Omental fat pad (tissue), 4 donors: ENCODE results near the gene MIOS. TPM values are rescaled to one million over a fixed set of nuclear protein-coding genes. Genes with fewer than 3 reads are reported as not detected.

Source experiments
- ATAC-seq: fragments of 150-250 bp; one replicate; pipeline ENCODE4 v1.9.1; 2016; ENCODE audit warnings: mild to moderate bottlenecking, moderate library complexity; ENCODE audit not compliant: low FRiP score
- DNase-seq: peaks from one replicate; pipeline ENCODE4 v3.0.0-alpha.2; 2019; ENCODE audit warnings: low spot score
- total RNA-seq, 4 donors: library from RNA; depleted of rRNA; stranded (reverse); fragments of >200 nt; gene quantifications; one replicate each; pipeline ENCODE4 v1.1.0, GENCODE V29; 2016
- TF ChIP-seq, protein P1 (sequence below), 3 donors: fragments of 450-650 bp; IDR thresholded peaks; one replicate each; pipeline ENCODE4 v1.5.1; 2016 to 2017; ENCODE audit warnings: antibody characterized with exemption in 3 of 3, mild to moderate bottlenecking in 3 of 3, moderate library complexity in 2 of 3

MIOS gene
- total RNA-seq, 4 donors from 2014 or later = 28.4 to 61.7 (median 41.5) TPM

DNA sequence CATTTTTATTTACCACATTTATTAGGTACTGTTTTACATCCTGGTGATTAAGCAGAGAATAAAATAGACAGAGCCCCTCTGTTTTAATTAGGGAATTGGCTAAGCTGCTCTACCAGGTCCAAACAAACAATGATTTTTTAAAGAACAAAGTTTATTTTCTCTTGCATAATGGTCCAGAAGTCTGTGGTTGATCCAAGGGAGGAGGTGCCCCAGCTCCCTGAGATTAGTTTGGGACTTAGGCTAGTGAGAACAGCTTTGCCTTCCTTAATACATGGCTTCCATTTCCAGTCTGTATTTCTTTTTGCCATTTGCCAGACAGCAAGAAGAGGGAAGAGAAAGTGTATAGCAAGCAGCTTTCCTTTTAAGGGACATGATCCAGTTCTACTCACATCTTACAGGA is 2.9 kb upstream of the MIOS start:
- ATAC-seq = no peak
- TF ChIP-seq, protein P1, sequence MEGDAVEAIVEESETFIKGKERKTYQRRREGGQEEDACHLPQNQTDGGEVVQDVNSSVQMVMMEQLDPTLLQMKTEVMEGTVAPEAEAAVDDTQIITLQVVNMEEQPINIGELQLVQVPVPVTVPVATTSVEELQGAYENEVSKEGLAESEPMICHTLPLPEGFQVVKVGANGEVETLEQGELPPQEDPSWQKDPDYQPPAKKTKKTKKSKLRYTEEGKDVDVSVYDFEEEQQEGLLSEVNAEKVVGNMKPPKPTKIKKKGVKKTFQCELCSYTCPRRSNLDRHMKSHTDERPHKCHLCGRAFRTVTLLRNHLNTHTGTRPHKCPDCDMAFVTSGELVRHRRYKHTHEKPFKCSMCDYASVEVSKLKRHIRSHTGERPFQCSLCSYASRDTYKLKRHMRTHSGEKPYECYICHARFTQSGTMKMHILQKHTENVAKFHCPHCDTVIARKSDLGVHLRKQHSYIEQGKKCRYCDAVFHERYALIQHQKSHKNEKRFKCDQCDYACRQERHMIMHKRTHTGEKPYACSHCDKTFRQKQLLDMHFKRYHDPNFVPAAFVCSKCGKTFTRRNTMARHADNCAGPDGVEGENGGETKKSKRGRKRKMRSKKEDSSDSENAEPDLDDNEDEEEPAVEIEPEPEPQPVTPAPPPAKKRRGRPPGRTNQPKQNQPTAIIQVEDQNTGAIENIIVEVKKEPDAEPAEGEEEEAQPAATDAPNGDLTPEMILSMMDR (IDR thresholded peaks at IDR 0.05) = no peak

DNA sequence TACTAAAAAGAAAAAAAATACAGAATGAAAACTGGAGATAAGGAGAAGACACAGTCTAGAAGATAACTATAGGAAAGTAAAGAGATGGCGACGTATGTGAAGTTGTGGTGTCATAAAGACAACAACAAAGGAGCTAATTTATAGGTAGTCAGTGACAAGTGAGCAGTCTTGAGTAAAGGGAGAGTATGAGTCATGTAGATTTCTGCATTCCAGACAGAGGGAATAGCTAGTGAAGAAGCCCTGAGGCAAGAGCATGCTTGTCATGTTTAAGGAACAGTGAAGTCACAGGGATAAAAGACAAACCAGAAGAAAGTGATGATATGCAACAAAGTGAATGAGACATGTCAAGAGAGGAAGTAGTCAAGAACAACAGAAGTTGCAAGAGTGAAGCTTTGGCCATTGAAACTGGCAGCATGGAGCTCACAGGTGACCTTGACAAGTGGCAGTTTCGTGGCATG is 2.3 kb upstream of the MIOS start:
- TF ChIP-seq, protein P1 (IDR thresholded peaks at IDR 0.05) = no peak
- DNase-seq = no peak
- no peak for ATAC-seq

More for the DNA sequence above, 2.9 kb upstream of the MIOS start:
- DNase-seq = no peak

DNA sequence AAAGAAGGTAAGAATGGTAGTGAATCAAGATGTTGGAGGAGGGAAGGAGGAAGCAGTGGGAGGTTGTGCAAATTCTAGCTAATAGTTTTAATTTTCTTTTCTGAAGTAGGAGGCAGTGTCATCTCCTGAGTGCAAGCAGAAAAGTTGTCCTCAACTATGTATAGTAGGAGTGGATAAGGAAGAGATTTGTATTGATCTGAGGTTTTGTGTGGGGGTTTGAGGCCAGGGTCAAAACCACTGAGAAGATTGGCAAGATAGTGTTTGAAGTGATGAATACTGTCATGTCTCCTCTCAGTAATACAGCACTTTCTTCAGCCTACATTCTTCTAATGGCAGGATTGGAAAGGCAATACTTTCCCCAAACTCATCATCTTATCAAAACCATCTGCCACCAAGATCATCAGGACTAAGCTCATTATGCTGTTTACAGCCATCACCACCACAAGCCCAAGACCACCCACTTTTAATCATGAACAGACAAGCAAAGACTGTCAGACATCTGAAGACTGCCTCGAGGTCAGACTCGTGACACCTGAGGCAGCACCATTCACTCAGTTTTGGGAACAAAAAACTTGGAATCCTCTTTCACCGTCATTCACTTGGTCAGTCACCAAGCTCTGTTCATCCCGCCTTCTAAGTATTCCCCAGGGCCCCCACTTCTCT is 1.5 kb upstream of the MIOS start:
- ATAC-seq (no peak), DNase-seq (no peak)
- TF ChIP-seq, protein P1 (IDR thresholded peaks at IDR 0.05) = no peak

DNA sequence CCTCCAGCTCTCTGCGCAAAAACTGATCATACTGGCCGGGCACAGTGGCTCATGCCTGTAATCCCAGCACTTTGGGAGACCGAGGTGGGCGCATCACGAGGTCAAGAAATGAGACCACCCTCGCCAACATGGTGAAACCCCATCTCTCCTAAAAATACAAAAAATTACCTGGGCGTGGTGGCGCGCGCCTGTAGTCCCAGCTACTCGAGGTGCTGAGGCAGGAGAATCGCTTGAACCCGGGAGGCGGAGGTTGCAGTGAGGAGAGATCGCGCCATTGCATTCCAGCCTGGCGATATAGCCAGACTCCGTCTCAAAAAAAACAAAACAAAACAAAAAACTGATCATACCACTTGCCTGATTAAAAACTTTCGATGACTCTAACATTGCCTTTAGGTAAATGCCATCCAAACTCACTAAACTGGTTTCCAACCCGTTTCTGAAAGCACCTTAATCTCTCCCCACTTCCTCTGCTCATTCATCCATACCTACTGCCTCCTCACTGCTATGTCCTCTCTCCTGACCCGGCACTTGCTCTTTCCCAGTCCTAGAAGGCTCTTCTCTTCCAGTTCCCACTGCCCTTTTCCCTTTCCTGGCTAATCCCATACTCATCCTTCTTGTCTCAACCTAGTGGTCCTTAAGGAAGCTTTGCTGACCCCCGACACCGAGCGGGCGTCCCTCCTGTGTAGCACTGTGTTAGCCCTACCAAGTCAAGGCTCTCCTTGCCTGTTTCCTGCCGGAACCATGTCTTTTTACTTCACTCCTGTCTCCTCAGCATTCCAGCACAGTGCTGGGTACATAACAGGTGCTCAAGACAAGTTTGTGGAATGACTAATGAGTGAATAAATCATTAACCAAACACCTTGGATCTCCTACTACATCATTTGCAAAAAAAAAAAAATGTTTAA is 686 bp upstream of the MIOS start:
- TF ChIP-seq, protein P1 (IDR thresholded peaks at IDR 0.05) = no peak
- ATAC-seq (no peak), DNase-seq (no peak)

DNA sequence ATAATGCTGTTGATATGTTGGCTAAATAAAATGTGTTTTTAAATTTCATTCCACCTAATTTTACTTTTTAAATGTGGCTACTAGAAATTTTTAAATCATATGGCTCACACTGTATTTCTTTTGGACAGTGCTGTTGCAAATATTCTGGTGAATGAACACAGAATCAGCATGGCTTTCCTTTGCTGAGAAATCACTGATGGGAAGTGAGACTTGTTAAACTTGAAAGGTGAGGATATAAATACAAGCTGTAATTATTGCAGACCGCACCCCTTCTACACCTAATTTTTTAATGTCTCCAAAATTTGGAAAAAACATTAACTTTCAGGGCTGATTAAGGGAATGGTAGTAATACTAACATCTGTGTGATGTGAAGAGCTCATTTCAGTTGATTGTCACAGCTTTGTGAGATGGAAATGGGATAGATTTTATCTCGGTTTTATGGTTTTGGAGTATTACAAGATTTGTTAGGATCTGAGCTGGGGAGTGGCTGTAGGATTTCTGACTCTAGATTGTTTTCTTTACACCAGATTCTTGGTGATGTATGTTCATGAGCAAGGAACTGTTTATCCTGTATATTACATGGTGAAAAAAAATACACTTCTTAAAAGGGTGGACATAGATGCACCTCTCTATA is 1.3 kb downstream of the MIOS start:
- DNase-seq = no peak
- ATAC-seq = no peak
- TF ChIP-seq, protein P1 (IDR thresholded peaks at IDR 0.05) = no peak

DNA sequence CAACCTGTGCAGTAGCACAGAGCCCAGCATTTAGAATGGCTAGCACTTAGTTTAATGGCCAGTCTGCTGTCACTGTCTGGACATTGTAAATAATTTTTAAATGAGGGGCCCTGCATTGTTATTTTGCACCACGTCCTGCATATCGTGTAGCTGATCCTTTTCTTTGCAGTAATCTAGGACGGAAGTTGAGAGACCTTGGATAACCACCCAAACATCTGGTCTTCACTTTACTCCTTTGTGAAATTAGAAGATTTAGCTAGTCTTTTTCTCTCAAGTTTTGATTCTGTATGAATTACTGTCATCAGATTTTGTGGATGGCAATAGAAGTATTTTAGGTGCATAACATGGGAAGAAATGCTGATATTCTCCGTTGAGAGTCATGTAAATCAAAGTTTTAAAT is 1.9 kb downstream of the MIOS start:
- TF ChIP-seq, protein P1 (IDR thresholded peaks at IDR 0.05) = no peak
- DNase-seq (no peak), ATAC-seq (no peak)
